GM12801 (cell line): ENCODE measurements around the gene UVSSA.

Experiments used
- TF ChIP-seq, protein P1 (sequence below): IDR thresholded peaks from one replicate; pipeline ENCODE4 v1.5.1; 2011; ENCODE audit warnings: control low read depth; ENCODE audit not compliant: insufficient read length; ENCODE audit errors: extremely low read depth

Gene UVSSA

DNA sequence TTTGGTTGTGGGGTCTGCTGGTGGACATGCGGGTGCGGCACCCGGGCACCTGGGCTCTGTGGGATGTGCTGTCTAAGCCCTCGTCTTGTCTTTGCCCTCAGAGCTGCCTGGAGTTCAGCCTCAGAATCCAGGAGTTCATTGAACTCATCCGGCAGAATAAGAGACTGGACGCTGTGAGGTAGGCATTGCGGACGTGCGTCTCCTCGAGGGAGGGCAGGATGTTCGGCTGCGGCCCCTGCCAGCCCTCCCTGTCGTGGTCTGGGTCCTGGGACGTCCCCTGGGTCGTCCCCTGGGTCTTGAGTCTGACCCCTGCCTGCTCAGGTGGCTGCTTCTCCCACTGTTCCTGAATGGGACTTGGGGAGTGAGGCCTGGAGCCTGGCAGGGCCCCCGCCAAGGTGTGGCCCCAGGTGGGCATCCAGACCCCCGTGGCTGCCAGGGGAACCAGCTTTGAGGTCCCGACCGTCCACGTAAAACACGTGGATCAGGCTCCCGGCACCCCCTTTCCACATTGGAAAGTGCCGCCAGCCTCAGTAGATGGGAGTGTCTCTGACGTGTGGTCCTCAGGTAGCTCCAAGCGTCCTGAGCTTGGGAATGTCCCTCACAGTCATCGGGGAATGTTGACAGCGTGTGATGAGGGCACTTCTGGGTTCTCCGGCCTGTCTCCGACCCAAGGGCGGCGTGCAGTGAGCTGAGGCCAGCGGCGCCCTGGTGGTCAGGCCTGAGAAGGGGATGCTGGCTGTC lies 19.3 kb upstream of the UVSSA start:
- TF ChIP-seq, protein P1, sequence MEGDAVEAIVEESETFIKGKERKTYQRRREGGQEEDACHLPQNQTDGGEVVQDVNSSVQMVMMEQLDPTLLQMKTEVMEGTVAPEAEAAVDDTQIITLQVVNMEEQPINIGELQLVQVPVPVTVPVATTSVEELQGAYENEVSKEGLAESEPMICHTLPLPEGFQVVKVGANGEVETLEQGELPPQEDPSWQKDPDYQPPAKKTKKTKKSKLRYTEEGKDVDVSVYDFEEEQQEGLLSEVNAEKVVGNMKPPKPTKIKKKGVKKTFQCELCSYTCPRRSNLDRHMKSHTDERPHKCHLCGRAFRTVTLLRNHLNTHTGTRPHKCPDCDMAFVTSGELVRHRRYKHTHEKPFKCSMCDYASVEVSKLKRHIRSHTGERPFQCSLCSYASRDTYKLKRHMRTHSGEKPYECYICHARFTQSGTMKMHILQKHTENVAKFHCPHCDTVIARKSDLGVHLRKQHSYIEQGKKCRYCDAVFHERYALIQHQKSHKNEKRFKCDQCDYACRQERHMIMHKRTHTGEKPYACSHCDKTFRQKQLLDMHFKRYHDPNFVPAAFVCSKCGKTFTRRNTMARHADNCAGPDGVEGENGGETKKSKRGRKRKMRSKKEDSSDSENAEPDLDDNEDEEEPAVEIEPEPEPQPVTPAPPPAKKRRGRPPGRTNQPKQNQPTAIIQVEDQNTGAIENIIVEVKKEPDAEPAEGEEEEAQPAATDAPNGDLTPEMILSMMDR, result no peak

DNA sequence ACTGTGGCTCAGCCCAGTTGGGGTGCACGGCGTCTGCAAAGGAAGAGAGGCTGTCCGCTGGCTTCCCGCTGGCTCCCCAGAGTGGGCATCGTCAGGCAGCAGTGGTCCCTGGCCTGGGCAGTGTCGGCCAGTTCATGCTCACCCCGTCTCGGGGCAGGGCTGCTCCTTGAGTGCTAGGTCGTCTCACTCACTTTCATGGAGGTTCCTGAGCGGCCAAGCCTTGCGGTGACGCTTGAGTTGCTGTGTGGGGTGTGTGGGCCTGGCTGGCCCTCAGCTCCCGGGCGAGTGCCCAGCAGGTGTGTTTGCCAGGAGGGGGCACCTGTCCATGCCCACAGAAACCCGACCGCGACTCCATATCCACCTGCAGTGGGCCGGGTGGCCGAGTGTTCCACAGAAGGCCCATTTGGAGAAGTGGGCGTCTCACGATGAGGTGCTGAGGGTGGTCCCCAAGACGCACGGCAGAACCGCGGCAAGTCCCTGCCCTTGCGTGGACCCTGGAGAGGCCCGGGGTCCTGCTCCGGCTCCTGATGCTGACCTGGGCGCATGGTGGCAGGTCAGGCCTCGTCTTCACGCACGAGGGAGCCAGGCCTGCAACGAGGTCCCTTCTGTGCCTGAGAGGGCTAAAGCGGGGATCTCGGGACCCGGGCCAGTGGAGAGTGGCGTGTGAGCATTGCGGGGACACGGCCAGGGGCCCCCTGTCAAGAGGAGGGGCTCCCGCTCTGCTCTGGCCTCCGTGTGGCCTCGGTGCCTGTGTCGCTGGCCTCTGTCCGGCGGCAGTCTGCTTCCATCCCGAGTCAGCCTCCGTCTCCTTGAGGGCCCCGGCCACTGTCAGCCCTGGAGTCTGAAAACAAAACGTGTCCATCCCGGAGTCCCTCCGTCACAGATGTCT lies 18.5 kb upstream of the UVSSA start:
- TF ChIP-seq, protein P1, result no peak

GRCh38 chr4:1329408-1330371 lies 17.3 kb upstream of the UVSSA start:
- TF ChIP-seq, protein P1, result no peak

DNA sequence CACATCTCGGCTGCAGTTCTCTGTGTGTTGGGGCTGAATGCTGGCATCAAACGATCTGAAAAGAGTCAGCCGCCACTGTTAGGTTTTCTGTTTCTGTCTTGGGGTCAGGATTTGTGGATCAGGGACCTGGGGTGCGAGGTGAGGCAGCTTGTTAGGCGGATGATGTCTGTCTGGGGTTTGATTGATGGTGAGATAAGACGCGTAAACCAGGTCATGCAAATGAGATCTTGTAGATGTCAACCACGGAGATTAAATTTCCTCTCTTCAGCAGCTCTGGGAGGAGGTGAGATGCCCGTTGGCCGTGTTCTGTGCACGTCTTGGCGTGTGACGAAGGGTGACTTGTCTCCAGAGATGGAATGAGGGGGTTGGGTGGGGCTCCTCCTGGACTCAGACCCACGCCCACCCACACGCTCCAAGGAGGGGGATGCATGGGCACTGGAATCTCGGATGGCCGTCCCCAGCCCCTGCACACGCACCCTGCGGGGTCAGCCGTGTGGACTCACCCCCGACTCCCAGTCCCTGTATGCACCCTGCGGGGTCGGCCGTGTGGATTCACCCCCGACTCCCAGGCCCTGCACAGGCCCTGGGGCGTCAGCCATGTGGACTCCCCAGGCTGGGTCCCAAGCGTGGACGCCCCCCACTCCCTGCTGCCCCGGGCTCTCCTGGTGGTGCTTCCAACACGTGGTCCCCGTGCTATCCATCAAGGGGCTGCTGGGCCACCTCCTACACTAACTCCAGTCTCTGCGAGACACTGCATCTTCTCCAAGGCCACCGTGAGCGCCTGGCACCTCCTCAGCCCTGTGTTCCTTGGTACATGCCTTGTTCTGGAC lies 16.0 kb upstream of the UVSSA start:
- TF ChIP-seq, protein P1, result no peak

GRCh38 chr4:1331591-1332353 lies 15.2 kb upstream of the UVSSA start:
- TF ChIP-seq, protein P1, result no peak

DNA sequence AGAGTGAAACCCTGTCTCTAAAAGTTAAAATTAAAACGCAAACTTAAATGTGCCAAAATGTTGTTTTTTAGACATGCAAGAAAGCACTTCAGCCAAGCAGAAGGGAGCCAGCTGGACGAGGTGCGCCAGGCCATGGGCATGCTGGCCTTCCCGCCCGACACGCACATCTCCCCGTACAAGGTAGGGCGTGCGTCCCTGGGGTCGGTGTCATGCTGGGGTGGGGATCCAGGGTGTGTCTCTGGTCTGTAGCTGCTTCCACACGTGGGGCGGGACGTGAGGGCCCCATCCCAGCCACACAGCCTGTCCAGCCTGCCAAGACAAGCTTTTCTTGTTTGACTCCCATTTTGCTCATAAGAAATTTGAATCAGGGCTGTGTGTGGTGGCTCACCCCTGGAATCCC lies 14.3 kb upstream of the UVSSA start:
- TF ChIP-seq, protein P1, result no peak
